ENCODE measurements around the gene COL27A1.
"Not testable (repeated sequence)": the region's sequence is repeated elsewhere in the genome, so short reads cannot be mapped to it uniquely, and the experiment has no call there.

Gene COL27A1

DNA sequence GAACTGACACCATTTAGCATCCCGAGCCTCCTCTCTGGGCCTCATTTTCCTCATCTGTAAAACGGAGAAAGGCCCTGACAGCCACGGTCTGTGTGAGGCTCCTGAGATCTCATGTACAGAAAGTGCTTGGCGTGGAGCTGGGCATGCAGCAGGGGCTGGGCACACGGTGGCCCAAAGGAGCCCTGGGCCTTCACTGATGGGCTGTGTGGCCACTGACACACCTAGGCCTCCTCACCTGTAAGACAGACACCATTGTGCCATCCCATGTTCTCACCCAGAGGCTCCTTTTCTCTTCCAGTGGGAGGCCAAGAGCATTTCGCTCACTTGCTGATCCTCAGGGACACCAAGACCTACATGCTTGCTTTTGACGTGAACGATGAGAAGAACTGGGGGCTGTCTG lies 169.2 kb downstream of the COL27A1 start:
- DNase-seq (ENCODE audit: low spot score): no peak

- not testable (repeated sequence) for DNase-seq (ENCODE audit: low spot score)
These were observed 169.6 kb downstream of the COL27A1 start for GRCh38 chr9:114324965-114325364.

- DNase-seq (ENCODE audit: low spot score): not testable (repeated sequence)
These were observed 170.4 kb downstream of the COL27A1 start for GRCh38 chr9:114325684-114326254.

DNA sequence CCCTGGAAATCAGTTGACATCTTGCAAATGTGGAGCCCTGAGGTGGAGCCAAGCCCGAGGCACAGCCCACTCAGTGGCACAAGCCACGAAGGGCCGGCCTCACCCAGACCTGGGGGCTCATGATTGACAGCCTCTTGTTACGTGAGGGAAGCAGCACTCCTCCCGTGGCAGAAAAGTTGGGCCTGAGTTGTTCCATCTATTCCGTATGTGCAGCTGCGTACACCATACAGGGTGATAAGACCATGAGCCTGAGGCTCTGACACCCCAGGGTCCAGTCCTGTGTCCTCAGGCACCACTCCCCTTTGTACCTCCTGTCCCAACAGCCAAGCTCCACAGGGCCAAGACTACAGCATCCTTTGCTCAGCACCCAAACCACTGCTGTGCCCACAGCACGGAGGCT lies 172.4 kb downstream of the COL27A1 start:
- no peak for DNase-seq (ENCODE audit: low spot score)

- not testable (repeated sequence) for DNase-seq (ENCODE audit: low spot score)
These were observed 173.1 kb downstream of the COL27A1 start for GRCh38 chr9:114328357-114328820.

- DNase-seq (ENCODE audit: low spot score): not testable (repeated sequence)
These were observed 173.7 kb downstream of the COL27A1 start for GRCh38 chr9:114328937-114329624.

DNA sequence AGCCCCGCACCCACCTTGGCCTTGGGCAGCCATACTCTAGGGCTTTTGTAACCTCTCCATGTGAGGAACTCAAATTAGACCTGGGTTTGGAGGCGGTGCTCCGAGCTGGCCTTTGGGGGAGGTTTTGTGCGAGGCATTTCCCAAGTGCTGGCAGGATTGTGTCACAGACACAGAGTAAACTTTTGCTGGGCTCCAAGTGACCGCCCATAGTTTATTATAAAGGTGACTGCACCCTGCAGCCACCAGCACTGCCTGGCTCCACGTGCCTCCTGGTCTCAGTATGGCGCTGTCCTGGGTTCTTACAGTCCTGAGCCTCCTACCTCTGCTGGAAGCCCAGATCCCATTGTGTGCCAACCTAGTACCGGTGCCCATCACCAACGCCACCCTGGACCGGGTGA lies 174.3 kb downstream of the COL27A1 start, which contains the start of gene ORM2:
Gene ORM2, plus strand, starts transcription at position 245 of the 398 bp plus-strand sequence. Its CDS starts 36 bp downstream, at position 281.
- DNase-seq (ENCODE audit: low spot score): not testable (repeated sequence)

- no peak for DNase-seq (ENCODE audit: low spot score)
These were observed 175.3 kb downstream of the COL27A1 start for GRCh38 chr9:114330636-114331035.

- DNase-seq (ENCODE audit: low spot score): not testable (repeated sequence)
These were observed 176.2 kb downstream of the COL27A1 start for GRCh38 chr9:114331229-114332195.

GRCh38 chr9:114332474-114333040 lies 177.2 kb downstream of the COL27A1 start:
- DNase-seq (ENCODE audit: low spot score): not testable (repeated sequence)

- not testable (repeated sequence) for DNase-seq (ENCODE audit: low spot score)
These were observed 178.4 kb downstream of the COL27A1 start for GRCh38 chr9:114333718-114334117.

- DNase-seq (ENCODE audit: low spot score): no peak
These were observed 179.2 kb downstream of the COL27A1 start for GRCh38 chr9:114334490-114334889.

- DNase-seq (ENCODE audit: low spot score): no peak
These were observed 180.4 kb downstream of the COL27A1 start for GRCh38 chr9:114335745-114336144.

DNA sequence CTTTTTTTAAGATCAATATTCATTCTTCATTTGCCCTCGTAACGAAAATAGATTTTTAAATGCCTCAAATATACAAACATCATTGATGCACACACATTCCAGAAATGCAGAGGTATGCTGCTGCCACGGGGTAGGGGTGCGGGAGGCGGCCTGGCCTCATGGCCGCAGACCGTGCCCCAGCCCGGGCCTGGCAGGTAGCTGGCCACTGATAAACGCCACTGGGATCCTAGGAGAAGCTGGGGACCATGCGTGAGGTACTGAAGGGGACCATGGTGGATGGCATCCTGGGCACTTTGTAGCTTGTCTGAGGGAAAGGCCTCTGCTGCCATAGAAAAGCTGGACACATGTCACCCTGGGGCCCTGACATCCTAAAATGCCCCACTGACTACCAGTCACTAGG lies 180.8 kb downstream of the COL27A1 start:
- no peak for DNase-seq (ENCODE audit: low spot score)

DNA sequence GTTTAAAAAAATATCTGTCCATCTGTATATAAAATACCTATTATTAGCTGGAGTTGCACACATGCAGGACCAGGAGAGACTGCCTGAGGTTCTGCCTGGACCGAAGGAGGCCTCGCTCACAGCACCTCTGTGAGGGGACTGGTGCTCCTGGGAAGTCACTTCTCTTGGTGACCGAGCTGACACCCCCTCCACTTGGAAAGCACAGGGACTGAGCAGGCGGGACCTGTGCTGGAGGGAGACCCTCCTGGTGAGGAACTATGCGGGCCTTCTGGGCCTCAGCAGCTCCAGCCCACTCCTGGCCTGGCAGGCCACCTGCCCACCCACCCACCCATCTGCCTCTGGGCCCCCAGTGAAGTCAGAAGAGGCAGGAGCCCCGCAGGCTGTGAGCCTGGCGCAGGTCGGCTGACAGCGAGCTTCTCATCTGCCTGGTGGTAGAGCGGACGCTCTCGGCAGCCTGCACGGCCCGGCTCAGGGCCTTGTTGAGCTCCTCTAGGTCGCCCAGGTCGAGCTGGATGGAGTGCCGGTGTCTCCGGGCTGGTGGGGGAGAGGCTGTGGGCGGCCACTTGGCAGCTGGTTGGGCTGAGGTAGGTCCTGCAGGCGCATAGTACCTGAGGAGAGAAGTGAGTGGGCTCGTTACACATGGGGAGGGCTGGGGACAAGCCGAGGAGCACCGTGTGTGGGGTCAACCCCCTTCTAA lies 181.5 kb downstream of the COL27A1 start:
- no peak for DNase-seq (ENCODE audit: low spot score)

GRCh38 chr9:114338187-114338586 lies 182.8 kb downstream of the COL27A1 start:
- DNase-seq (ENCODE audit: low spot score): no peak

- peak; percentile 42 for DNase-seq (ENCODE audit: low spot score)
These were observed 184.0 kb downstream of the COL27A1 start for GRCh38 chr9:114339130-114339908.

- no peak for DNase-seq (ENCODE audit: low spot score)
These were observed 186.0 kb downstream of the COL27A1 start for GRCh38 chr9:114341152-114341830.

- no peak for DNase-seq (ENCODE audit: low spot score)
These were observed 186.7 kb downstream of the COL27A1 start for GRCh38 chr9:114341991-114342390.
